ENCODE measurements around the gene PHACTR3.

Gene PHACTR3

DNA sequence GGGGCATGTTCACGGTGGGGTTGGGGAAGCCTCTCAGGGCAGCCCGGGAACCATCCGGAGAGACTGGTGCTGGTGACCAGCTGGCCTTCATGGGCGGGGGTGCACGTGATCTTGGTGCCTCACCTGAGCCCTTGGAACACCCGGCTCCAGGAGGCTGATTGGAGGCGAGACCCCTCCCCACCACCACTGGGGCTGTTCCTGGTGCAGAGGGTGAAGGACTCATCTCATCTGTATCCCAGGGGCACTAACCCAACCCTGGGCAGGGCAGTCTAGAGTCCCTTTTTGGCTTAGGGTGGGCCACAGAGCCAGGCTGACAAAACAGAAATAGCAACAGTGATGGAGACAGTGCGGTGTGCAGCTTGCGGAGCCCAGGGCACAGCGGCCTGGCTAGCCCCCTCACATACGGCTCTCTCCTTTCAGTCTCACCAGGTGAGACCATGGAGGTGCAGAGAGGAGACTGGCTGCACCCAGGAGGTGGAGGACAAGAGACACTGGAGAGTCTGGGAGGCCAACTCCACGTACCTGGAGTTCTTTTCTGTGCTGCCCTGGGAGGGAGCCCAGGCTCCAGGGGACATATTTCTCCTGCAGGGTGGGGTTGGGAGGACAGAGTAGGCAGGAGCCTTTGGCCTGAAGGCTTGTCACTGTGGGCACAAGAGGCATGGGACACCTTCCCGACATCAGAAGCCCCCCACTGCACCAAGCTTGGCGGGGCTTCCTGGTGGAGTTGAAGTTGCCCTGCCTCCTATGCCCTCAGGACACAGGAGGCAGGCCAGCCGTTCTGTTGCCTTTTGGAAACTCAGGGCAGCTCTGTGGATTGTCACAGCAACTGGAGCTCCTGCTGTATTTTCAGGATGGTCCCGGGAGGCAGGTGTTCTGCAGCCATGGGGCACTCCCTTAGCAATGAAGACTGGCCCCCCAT is 223.1 kb downstream of the PHACTR3 start:
- DNase-seq (ENCODE audit: low read depth in 2 of 2) = no peak

DNA sequence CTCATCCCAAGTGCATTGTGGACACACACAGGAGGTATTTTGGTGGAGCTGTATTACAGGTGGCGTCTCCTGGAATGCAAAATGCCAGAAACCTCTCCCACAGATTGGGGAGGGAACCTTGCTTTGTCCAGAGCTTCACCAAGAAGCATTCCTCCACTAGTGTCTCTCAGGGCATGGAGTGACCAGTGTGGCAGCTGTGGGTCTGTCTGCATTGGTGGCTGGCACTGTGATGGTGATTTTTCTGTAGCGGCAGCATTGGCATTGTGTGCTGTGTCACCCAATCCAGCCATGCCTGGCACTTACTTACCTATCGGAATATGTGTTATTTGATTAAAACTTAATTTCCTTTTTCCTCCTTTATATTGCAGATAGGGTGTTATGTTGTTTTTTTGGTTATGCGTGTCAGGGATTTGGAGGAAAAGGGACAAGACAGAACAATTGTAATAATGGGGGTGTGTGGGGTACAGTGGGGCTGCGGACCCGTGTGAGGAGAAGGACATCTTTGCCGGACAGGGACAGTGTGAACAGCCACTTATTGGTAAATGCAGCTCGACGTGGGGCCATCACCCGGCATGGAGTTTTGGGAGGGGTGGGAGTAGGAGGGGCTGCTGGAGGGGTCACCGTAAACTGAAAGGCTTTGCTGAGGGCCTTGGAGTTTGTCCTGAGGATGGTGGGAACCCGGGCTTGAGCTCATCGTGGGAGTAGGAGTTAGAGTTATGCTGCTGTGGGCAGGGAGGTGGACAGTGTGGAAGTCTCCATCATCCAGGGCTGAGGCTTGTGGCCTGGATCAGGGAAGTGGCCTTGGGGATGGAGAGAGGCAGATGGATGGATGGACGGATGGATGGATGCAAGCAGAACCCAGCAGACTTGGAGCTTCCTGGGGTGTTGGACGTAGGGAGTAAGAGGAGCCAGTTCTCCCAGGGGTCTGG is 224.0 kb downstream of the PHACTR3 start:
- no peak for DNase-seq (ENCODE audit: low read depth in 2 of 2)

DNA sequence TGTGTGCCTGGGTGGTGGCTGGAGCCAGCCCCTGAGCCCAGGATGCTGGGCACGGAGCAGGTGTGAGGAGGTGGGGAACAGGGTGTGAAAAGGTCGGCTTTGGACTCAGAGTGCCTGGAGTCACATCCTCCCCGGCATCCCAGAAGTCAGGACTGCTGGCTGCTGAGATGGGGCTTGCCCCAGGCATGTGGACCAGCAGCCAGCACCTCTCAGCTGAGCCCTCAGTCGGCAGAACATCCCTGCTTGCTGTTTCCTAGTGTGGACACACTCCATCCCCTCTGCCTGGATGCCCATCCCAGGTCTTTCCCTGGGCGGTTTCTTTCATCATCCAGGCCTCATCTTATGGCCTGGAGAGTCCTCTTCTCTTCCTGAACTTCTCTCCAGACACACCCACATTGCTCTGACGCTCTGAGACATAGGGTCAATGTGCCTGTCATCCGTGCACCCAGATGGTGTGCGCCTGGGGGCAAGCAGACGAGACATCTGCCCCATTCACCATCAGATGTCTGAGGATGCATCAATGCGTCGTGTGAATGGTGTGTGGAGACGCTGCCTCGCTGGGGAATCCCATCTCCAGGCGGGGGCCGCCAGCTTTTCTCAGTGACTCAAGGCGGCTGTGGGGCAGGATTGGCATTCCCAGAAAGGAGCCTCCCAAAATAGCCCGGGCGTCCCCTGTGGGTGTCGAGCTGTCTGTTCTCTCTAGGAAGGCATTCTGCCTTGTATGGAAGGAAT is 224.9 kb downstream of the PHACTR3 start:
- DNase-seq (ENCODE audit: low read depth in 2 of 2) = no peak

- no peak for DNase-seq (ENCODE audit: low read depth in 2 of 2)
Measured at GRCh38 chr20:59829786-59830664, 225.7 kb downstream of the PHACTR3 start.

- no peak for DNase-seq (ENCODE audit: low read depth in 2 of 2)
Measured at GRCh38 chr20:59830665-59831023, 226.3 kb downstream of the PHACTR3 start.

- DNase-seq (ENCODE audit: low read depth in 2 of 2) = no peak
Measured at GRCh38 chr20:59831024-59831915, 226.9 kb downstream of the PHACTR3 start.

GRCh38 chr20:59831916-59832270 is 227.6 kb downstream of the PHACTR3 start:
- no peak for DNase-seq (ENCODE audit: low read depth in 2 of 2)

GRCh38 chr20:59832406-59833363 is 228.3 kb downstream of the PHACTR3 start:
- no peak for DNase-seq (ENCODE audit: low read depth in 2 of 2)

DNA sequence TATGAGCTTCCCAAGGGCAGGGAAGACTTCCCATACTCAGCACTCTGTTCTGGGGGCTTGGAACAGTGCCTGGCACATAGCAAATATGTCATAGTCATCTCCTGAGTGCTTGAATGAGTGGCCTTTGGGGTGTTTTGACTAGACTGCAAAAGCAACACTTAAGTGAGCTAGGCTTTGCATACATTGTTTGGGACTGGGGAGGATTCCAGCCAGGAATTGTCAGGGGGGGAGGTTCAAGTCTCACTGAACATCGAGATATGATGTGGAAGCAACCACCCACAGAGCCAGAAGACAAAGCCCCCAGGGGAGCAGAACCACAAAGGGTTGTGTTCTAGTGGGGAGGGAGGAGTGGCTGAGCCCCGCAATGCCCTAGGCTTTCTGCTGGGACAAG is 230.7 kb downstream of the PHACTR3 start:
- no peak for DNase-seq (ENCODE audit: low read depth in 2 of 2)

GRCh38 chr20:59835448-59836395 is 231.4 kb downstream of the PHACTR3 start:
- DNase-seq (ENCODE audit: low read depth in 2 of 2) = no peak

- DNase-seq (ENCODE audit: low read depth in 2 of 2) = no peak
Measured at GRCh38 chr20:59836767-59837166, 232.4 kb downstream of the PHACTR3 start.

- no peak for DNase-seq (ENCODE audit: low read depth in 2 of 2)
Measured at GRCh38 chr20:59837623-59838394, 233.5 kb downstream of the PHACTR3 start.

DNA sequence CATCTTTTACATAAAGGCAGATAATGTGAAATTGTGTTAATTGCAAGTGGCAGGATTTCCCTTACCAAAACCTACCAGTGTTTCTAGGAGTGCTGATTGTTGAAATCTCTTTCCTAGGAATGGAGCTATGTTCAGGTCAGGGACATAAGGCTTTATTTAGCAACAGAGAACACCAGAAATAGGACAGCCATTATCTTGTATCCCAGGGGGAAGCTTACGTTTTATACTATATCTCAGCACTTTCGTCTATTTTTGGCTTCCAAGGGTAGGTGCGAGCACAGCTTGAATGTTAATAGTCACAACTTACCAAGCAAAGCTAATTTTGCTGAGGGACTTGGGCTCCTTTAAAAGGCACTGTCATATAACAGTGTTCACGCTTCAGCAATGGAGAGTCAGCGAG is 235.1 kb downstream of the PHACTR3 start:
- DNase-seq (ENCODE audit: low read depth in 2 of 2) = no peak

GRCh38 chr20:59845472-59845871 is 241.1 kb downstream of the PHACTR3 start:
- no peak for DNase-seq (ENCODE audit: low read depth in 2 of 2)

- DNase-seq (ENCODE audit: low read depth in 2 of 2) = no peak
Measured at GRCh38 chr20:59848182-59848581, 243.8 kb downstream of the PHACTR3 start.

- no peak for DNase-seq (ENCODE audit: low read depth in 2 of 2)
Measured at GRCh38 chr20:59850018-59850641, 245.8 kb downstream of the PHACTR3 start.
